ENCODE results near the gene USP24. TPM values are rescaled to one million over a fixed set of nuclear protein-coding genes. Genes with fewer than 3 reads are reported as not detected.

USP24 gene
- total RNA-seq, 1 donor from 2014 or later = 44.6 TPM

DNA sequence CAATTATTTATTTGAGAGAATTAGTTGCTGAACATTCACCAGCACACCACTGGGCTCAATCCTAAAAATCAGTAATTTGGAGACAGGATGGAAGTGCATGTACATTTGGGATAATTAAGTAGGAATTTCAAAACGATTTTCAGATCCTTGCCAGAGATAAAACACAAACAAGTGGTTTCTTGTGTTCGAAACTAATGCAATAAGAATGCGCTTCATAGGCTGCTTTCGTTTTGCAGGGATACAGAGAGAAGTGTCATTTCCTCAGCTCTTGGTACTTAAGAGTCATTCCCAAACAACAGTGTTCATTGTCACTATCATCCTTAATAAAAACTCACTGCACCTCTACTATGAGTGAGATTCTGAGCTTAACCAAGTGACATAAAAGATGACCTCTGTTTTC is 20.6 kb upstream of the USP24 start:
- Mint-ChIP-seq H3K27ac (ENCODE audit: unreplicated experiment) (no peak overlapping the region), H3K4me1 (peaks cover 5% of the 10 kb centered on the region), H3K9me3 (peaks cover 2% of the 10 kb centered on the region), H3K36me3 (ENCODE audit: low read depth) (no peaks in the 10 kb centered on the region), H3K4me3 (no peak overlapping the region), H3K27me3 (ENCODE audit: low read depth) (peaks cover 2% of the 10 kb centered on the region)
- TF ChIP-seq, protein P1, sequence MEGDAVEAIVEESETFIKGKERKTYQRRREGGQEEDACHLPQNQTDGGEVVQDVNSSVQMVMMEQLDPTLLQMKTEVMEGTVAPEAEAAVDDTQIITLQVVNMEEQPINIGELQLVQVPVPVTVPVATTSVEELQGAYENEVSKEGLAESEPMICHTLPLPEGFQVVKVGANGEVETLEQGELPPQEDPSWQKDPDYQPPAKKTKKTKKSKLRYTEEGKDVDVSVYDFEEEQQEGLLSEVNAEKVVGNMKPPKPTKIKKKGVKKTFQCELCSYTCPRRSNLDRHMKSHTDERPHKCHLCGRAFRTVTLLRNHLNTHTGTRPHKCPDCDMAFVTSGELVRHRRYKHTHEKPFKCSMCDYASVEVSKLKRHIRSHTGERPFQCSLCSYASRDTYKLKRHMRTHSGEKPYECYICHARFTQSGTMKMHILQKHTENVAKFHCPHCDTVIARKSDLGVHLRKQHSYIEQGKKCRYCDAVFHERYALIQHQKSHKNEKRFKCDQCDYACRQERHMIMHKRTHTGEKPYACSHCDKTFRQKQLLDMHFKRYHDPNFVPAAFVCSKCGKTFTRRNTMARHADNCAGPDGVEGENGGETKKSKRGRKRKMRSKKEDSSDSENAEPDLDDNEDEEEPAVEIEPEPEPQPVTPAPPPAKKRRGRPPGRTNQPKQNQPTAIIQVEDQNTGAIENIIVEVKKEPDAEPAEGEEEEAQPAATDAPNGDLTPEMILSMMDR (conservative IDR thresholded peaks at IDR 0.05) = no peak
- DNase-seq (ENCODE audit: low read depth, low spot score) = no peak

DNA sequence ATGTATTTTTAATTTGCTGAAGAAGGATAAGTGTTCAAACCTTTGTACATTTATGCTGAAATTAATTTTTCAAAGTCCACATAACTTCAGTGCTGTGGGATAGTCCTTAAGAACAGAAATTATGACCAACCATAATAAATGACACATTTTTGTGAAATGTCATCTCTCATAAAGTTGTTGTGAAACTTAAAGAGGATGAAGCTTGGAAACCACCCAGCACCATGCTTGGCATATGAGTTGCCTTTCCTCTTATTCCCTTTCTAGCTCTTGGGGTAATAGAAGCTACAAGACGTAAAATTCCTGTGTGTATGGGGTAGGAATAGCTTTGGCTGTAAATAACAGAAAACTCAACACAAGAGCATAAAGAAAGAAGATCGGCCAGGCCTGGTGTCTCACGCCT is 18.9 kb upstream of the USP24 start:
- peaks cover 2% of the 10 kb centered on the region for H3K9me3 Mint-ChIP-seq
- TF ChIP-seq, protein P1 (conservative IDR thresholded peaks at IDR 0.05) = no peak
- no peak overlapping the region for H3K27ac Mint-ChIP-seq (ENCODE audit: unreplicated experiment)
- no peak overlapping the region for H3K4me3 Mint-ChIP-seq
- peaks cover 5% of the 10 kb centered on the region for H3K4me1 Mint-ChIP-seq
- no peak for DNase-seq (ENCODE audit: low read depth, low spot score)
- H3K36me3 Mint-ChIP-seq (ENCODE audit: low read depth) = no peaks in the 10 kb centered on the region
- peaks cover 2% of the 10 kb centered on the region for H3K27me3 Mint-ChIP-seq (ENCODE audit: low read depth)

DNA sequence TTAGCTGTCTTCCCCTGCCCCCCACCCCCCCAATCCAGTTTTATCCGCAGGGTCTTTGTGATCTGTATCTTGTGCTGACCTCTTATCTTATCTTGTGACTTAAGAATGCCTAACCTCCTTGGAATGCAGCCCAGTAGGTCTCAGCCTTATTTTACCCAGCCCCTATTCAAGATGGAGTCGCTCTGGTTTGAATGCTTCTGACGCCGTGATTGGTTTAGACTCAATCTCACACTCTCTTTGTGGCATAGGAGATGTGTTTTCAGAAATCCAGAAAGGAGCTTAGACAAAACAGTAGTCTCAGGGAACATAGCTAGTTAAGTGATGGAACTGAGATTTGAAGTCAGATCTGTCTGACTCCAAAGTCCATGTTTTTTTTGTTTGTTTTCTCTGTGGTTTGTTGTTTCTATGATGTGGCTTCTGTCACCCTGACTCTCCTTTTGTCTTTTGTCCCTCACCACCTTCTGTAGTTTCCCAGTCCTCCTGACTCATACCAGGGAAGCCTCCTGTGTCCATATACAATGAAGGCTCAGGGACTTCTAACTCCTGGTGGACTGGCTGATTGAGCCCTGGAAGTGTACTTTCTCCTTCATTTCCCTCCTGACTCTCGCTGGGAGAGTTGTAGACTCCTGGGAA is 18.1 kb upstream of the USP24 start:
- Mint-ChIP-seq H3K27me3 (ENCODE audit: low read depth) (peaks cover 2% of the 10 kb centered on the region), H3K4me1 (peaks cover 5% of the 10 kb centered on the region), H3K9me3 (peaks cover 2% of the 10 kb centered on the region), H3K27ac (ENCODE audit: unreplicated experiment) (no peak overlapping the region), H3K4me3 (no peak overlapping the region), H3K36me3 (ENCODE audit: low read depth) (no peaks in the 10 kb centered on the region)
- no peak for DNase-seq (ENCODE audit: low read depth, low spot score)
- TF ChIP-seq, protein P1 (conservative IDR thresholded peaks at IDR 0.05) = no peak

DNA sequence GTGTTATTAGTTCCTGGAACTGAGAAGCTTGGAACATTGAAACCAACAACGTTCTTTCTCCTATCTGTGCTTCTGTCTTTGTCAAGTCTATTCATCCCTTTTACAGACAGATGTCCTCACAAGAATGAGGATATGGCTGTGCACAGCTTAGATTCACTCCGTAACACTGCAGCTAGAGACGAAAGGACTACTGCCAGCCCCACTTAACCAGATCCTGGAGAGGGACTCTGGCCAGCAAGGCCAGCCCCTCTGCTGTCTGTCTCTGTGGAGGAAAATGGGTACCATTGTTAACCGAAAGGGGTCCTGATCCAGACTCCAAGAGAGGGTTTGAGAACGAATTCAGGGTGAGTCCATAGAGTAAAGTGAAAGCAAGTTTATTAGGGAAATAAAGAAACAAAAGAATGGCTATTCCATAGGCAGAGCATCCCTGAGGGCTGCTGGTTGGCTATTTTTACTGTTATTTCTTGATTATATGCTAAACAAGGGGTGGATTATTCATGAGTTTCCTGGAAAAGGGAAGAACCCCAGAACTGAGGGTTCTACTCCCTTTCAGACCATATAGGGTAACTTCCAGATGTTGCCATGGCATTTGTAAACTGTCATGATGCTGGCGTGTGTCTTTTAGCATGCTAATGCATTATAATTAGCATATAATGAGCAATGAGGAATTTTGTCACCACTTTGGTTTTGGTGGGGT is 17.4 kb upstream of the USP24 start:
- H3K4me3 Mint-ChIP-seq = no peak overlapping the region
- TF ChIP-seq, protein P1 (conservative IDR thresholded peaks at IDR 0.05) = no peak
- H3K36me3 Mint-ChIP-seq (ENCODE audit: low read depth) = no peaks in the 10 kb centered on the region
- H3K4me1 Mint-ChIP-seq = peaks cover 5% of the 10 kb centered on the region
- peaks cover 2% of the 10 kb centered on the region for H3K27me3 Mint-ChIP-seq (ENCODE audit: low read depth)
- DNase-seq (ENCODE audit: low read depth, low spot score) = no peak
- peaks cover 2% of the 10 kb centered on the region for H3K9me3 Mint-ChIP-seq
- H3K27ac Mint-ChIP-seq (ENCODE audit: unreplicated experiment) = no peak overlapping the region

DNA sequence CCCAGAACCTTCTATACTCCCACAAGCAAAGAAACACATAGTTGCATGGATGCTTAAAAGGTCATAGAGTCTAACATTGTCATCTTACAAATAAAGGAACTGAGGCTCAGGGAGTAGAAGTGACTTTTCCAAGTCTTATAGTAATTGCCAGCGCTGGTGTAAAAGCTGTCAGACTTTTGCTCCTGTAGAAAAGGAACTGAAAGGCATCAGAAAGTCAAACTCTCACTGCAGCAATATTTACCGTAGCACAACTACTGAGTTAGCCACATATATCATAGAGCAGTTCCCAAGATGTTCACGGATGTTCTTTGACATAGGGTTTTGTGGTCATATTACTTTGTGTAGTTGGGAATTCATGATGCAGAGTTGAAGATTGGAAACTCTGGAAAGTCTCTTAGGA is 16.6 kb upstream of the USP24 start:
- Mint-ChIP-seq H3K4me3 (no peak overlapping the region), H3K9me3 (peaks cover 5% of the 10 kb centered on the region), H3K4me1 (peaks cover 5% of the 10 kb centered on the region), H3K27ac (ENCODE audit: unreplicated experiment) (no peak overlapping the region), H3K27me3 (ENCODE audit: low read depth) (peaks cover 2% of the 10 kb centered on the region), H3K36me3 (ENCODE audit: low read depth) (no peaks in the 10 kb centered on the region)
- no peak for DNase-seq (ENCODE audit: low read depth, low spot score)
- TF ChIP-seq, protein P1 (conservative IDR thresholded peaks at IDR 0.05) = no peak
